ENCODE results near the gene ABCC1.

GRCh38 chr16:16112450-16113053 lies 163.1 kb downstream of the ABCC1 start:
- no peak for TF ChIP-seq CTCF (IDR thresholded peaks at IDR 0.05; ENCODE audit: low read length)
- no peak for TF ChIP-seq EZH2 (IDR thresholded peaks at IDR 0.05; ENCODE audit: borderline replicate concordance, low read length)
